ENCODE measurements around the gene NUDT22.

Gene NUDT22, protein sequence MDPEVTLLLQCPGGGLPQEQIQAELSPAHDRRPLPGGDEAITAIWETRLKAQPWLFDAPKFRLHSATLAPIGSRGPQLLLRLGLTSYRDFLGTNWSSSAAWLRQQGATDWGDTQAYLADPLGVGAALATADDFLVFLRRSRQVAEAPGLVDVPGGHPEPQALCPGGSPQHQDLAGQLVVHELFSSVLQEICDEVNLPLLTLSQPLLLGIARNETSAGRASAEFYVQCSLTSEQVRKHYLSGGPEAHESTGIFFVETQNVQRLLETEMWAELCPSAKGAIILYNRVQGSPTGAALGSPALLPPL

DNA sequence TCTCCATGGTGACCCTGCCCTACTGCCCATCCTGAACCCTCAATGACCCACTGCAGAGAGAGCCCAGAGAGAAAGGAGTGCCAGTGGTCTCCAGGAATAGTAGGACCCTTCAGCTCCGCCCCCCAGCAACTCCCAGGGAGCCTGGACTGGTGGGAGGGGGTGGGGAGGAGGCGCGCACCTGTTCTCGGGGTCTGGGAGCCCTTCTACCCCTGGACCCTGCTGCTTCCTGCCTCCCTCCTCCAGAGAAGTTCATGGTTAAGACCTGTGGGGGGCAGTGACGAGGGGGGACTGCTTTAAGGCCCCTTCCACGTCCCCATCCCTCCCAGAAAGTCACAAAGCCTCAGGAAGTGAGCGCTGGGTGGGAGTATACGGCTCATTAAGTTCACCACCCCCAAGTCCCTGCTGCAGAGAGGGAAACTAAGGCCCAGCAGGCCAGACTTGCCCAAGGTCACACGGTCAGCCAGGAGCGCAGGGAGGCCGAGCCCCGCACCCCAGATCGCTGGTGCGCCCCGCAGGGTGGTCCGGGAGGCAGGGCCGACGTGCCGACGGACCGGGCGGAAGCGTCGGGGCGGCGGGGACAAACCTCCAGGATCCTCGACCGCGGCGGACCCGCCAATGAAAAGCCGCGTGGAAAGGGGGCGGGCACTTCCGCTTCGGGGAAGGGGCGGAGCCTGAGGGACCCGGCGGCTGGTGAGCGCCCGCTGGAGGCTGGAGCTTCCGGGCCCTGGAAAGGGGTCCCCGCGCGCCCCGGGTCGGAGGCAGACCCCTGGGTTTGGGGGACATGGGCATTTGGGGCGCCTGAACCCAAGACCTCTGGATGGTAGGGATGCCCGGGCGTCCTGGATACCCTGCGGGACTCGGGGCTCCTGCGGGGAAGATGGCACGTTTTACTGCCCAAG is at the start of gene NUDT22, which contains the start of gene TRPT1:
Gene NUDT22 (plus strand): TSS at position 667 of the 899 bp plus-strand sequence. CDS start 379 bp downstream, outside the sequence.
Gene TRPT1 (minus strand): TSS at position 579 of the 899 bp plus-strand sequence. CDS start 326 bp downstream, at position 253.
- peak; percentile 83 for DNase-seq (ENCODE audit: low read depth)

DNA sequence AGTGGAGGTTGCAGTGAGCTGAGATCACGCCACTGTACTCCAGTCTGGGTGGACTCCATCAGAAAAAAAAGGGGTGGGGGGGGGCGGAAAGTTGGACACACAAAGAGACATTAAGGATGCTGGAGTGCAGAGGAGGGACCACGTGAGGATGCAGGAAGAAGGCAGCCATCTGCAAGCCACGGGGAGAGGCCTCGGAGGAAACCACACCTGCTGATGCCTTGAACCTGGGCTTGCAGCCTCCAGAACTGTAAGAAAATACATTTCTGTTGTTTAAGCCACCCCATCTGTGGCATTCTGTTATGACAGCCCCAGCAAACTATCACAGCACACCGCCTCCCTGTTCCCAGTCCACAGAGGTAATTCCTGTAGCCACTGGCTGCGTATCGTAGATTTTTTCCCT is 49.3 kb upstream of the NUDT22 start:
- no peak for DNase-seq (ENCODE audit: low read depth)

DNA sequence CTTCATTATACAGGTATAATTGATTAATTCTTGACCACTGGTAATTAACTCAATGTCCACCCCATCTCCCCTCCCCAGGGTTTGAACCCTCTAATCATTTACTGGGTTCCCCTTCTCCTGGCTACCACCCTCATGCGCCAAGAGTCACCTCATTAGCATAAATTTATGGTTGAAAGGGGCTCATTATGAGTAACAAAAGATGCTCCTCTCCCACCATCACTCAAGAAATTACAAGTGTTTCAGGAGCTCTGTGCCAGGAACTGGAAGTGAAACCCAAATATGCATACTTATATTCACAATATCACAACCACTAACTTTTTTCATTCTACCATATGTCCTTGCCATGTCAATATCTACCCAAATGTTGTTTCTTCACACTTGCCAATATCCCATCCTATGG is 47.9 kb upstream of the NUDT22 start:
- no peak for DNase-seq (ENCODE audit: low read depth)

DNA sequence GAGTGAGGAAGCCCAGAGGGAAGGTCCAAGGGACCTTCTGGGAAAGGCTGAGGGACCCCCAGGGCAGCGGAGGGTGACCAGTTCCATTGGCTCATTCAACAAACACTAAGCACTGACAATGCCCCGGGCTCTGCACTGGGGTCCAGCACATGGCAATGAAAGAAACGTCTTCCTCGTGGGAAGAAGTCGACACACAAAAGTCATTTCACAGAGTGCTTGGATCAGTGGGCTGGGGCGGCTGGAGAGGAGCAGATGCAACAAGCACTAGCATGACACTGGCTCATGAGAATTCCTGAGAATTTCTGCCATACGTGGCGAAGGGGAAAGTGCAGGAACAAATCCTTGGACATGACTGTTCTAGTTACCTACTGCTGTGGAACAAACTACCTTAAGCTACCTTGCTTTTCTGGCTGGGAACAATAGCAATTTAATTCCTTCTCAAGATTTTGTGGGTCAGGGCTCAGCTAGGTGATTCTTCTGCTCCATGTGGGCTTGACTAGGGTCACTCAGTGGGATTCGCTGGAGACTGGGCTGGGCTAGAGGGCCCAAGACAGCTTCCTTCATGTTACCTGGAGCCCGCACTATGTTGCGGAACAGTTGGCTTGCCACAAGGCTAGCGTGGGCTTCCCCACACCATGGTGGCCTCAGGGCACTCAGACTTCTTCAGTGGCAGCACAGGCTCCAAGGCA is 47.0 kb upstream of the NUDT22 start:
- DNase-seq (ENCODE audit: low read depth): no peak

DNA sequence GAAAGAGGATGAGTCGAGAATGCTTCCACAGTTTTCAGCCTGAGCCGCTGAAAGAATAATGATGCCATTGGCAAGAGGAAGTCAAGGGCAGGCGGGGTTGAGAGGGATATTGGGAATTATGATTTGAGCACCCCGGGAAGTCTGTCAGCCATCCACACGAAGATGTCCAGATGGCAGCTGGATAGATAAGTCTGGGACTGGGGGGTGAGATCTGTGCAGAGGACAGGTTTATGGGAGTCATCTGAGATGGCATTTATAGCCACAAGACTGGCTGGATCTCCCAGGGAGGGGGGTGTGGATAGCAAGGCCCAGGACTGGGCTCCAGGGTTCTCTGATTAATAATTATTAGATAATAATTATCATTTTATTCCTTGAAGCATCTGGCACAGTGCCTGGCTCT is 45.2 kb upstream of the NUDT22 start:
- peak; percentile 19 for DNase-seq (ENCODE audit: low read depth)

DNA sequence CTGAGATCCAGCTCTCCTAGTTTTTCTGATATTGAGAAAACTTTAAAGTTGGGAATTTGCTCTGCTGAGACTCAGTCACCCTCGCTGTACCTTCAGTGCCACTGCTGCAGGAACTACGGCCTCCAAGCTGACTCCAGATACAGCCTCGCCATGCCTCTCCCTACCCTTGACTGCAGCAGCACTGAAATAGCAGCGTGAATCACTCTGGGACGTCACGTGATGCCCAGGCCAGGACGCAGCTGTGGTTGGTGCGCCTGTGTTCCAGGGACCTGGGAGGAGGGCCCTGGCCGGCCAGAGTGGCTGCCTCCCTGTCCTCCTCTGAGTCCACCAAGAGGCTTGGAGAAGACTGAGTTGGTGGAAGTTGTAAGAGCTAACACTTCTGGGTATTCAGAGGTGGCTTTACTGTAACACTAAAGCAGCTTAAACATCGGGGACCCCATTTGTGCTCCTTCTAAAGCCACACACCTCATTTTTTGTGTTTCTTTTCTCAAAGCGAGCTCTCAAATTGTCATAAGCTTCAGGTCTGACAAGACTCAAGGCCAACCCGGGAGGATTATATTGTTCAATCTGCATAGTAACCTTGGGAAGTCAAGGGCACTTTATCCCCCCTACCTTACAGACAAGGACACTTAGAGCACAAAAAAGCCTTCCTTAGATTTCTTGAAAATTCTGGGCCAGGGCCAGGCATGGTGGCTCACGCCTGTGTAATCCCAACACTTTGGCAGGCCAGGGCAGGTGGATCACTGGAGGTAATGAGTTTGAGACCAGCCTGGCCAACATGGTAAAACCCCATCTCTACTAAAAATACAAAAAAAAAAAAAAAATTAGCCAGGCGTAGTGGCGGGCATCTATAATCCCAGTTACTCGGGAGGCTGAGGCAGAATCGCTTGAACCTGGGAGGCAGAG is 44.3 kb upstream of the NUDT22 start:
- peak; percentile 96 for DNase-seq (ENCODE audit: low read depth)

DNA sequence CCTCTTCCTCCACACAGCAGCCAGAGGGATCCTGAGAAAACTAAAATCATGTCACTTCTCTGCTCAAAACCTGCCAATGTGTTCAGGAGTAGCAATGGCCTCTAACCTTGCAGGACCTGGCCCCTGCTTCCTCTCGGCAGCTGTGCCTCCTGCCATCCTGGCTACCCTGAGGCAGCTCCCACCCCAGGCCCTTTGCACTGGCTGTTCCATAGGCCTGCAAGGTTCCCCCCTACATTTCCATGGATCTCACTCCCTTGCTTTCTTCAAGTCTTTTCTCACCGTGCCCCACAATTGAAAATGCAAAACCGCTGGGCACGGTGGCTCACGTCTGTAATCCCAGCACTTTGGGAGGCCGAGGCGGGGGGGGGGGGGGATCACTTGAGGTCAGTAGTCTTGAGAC is 42.2 kb upstream of the NUDT22 start:
- DNase-seq (ENCODE audit: low read depth): no peak

DNA sequence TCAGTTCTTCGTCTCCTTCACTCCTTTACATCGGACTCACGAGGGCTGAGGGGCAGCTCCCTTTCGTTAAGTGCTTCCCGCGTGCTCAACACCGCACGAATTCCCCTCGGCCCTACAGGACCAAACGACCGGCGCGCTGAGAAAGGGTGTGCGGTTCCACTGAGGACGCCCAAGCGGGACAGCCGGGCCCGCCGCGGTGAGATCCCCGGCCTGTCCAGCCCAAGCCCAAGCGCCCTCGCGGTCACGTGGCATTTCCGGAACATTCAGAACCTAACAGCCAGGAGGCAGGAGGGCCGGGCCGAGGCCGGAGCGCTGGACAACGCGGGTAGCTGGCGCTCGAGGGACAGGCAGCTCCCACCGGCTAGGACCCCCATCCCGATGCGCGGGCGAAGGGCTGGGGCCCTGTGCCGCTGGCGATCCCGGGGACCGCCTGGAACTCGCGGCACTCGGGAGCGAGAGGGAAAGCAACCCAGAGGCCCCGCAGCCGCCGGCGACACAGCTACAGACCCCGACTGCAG is 40.8 kb upstream of the NUDT22 start:
- DNase-seq (ENCODE audit: low read depth): peak; percentile 91

DNA sequence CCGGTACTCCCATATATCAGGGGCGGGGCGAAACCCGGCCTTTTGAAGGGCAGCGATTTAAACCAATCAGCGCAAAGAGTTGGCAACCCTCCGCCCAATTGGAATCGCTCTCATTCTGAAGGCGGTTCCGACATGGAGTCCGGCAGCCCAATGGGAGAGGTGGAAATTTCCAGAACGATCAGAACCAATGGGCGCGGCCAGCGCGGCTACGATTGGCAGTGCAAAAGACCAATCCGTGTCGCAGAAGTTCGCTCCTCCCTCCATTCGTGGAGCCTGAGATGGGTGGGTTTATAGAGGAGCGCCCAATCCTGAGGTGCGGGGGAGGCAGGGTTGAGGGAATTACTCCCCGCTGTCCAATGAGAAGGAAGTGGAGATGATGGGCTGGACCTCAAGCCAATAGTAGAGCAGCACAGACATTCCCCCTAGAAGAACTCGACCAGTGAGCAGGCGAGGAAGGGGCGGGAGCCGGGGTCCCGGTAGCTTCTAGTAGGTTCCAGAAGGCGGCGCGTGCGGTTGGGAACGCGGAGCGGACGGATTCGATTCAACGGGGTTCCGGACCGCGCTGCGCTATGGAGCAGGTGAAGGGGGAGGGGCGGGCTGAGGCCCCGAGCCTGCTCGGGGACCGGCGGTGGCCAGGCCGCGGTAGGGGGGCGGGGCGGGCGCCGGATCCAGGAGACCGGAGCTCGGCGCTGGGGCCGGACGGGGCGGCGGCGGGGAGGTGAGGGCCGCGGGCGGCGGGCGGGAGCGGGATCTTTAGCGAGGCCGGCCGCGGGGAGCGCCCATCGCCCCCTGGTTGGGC is 40.2 kb upstream of the NUDT22 start, which contains the start of gene STIP1:
Gene STIP1 (plus strand): TSS at position 479 of the 799 bp plus-strand sequence. CDS start 91 bp downstream, at position 570.
- peak; percentile 100 for DNase-seq (ENCODE audit: low read depth)

DNA sequence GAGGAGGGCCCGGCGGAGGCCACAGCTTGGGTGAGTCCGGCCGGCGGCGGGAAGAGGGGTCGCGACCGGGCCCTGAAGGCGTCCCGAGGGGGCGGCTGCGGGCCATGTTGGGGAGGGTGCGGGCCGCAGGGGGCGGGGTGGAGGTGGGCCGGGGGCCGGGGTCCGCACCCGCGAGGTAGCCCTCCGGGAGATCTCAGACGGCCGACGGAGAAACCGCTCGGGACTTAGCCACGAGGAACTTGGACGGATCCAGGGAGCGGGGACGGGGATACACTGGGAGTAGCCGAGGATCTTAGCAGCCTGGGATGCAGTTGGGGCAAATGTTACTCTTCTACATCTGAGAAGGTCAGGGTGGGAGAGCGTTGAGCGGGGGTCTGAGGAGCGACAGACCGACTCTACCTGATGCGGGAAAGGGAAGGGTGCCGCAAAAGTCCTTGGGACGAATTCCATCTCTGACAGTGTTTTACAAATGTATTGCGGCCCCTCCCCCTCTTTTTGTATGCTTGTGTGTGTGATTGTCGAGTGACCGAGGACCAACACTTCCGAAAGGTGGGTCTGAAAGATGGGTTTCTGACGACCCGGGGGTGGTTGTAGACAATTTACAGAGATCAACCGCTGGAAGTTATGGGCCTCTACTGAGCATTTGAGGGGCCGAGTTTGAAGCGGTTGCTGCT is 39.4 kb upstream of the NUDT22 start:
- DNase-seq (ENCODE audit: low read depth): peak; percentile 31

DNA sequence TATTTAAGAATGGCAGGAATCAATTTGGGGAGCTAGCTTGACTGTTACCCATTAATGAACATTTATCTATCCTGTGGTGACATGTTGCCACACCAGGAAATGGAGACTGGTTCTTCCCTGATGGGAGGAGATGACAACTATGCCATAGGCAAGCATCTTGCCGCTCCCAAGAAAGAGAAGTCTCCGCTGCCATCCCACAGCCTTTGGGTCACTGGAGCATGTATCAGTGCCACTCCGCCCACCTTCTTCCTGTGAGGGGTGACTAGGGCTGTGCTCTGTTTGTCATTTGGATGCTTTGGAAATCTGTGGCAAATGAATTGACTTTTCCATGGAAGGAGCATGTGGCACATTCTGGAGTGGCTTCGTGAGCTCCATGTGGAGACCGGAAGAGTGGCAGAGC is 33.6 kb upstream of the NUDT22 start:
- DNase-seq (ENCODE audit: low read depth): no peak

DNA sequence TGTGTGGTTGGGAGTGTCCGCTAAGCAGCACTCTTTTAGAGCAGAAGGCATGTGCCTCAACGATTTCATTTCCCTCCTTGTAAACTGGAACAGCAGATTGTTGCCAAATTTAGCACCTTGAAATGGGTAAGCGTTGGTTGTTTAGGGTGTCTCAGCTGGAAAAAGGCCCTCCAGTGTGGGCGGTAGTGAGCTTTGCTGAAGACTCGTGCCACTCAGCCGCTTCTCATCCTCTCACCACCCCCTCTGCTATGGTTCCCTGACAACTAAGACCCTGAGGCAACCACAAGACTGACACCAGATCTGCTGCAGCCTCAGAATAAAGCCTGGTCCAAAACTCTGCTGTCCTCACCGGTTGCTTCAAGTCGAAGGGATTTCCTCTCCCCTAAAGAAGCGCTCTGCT is 29.4 kb upstream of the NUDT22 start:
- no peak for DNase-seq (ENCODE audit: low read depth)

DNA sequence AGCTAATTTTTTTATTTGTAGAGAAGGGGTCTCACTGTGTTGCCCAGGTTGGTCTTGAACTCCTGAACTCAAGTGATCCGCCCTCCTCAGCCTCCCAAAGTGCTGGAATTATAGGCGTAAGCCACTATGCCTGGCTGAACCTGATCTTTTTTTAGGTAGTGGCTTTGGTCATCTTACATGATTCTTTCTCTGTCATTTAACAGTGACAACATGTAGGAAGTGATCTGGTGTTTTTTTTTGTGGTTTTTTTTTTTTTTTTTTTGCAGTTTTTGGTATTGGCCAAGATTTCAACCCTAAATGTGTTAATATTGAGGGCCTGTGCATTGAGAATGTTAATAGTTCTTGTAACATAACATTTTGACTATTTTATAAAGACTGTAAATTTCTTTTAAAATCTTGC is 27.6 kb upstream of the NUDT22 start:
- DNase-seq (ENCODE audit: low read depth): no peak

DNA sequence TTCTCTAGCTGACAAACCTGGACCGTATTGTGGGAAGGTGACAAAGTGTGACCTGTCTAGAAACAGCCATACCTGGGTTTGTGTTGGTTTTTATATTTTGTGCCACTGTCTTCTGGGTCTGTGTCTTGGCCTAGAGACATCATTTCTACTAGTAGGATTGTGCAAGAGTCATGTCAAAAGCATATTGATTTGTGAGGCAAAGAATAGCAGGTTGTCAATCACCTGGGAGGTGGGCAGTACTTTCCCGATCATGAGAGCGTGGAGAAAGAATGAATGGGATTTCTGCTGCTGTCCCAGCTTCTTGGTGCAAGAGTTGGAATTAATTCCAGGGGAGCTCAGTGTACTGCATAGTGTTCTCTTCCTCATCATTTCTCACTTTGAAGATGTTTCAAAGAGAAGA is 24.5 kb upstream of the NUDT22 start:
- DNase-seq (ENCODE audit: low read depth): no peak

DNA sequence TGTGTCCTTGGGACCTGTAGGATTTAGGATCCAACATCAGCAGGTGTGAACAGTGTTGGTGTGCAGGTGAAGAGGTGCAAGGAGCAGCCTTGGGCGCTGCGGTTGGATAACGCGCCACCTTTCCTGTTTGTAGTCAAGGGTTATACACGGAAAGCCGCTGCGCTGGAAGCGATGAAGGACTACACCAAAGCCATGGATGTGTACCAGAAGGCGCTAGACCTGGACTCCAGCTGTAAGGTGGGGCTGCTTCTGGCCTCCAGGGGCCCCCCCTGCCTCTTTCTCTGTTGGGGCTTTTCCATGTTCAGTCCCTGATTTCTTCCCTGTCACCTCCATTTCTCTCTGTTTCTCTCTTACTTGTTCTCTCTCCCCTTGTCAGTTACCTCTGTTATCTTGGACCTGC is 23.1 kb upstream of the NUDT22 start:
- DNase-seq (ENCODE audit: low read depth): no peak

DNA sequence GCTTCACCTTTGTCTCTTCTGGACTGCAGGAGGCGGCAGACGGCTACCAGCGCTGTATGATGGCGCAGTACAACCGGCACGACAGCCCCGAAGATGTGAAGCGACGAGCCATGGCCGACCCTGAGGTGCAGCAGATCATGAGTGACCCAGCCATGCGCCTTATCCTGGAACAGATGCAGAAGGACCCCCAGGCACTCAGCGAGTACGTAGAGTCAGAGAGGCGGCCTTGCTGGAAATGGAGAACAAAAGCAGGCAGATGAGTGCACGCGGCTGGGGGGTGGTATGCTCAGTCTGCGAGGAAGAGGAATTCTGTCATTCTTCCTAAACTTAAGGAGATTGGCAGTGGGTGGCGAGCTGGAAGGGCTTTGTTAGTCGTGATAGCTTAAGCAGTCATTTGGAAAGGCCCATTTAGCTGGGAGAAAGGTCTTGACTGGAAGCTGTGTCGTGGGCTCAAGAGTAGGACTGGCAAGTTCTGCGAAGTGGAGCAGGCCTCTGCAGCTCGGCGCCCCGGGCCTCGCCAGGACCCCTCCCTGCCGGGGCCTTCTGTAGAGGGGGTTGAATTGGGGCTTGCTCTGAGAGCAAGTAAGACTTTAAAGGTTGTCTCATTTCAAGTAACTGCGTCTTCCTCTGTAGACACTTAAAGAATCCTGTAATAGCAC is 22.5 kb upstream of the NUDT22 start:
- no peak for DNase-seq (ENCODE audit: low read depth)

DNA sequence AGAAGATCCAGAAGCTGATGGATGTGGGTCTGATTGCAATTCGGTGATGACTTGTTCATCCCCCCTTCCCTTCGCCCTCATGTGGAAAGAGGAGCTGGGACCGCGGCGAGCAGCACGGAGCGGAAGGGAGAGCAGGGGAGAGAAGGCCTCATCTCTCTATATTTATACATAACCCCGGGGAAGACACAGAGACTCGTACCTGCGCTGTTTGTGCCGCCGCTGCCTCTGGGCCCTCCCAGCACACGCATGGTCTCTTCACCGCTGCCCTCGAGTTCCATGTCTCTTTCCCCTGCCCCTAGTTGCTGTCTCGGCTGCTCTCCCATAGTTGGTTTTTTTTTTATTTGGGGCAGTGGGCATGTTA is 22.0 kb upstream of the NUDT22 start:
- no peak for DNase-seq (ENCODE audit: low read depth)

DNA sequence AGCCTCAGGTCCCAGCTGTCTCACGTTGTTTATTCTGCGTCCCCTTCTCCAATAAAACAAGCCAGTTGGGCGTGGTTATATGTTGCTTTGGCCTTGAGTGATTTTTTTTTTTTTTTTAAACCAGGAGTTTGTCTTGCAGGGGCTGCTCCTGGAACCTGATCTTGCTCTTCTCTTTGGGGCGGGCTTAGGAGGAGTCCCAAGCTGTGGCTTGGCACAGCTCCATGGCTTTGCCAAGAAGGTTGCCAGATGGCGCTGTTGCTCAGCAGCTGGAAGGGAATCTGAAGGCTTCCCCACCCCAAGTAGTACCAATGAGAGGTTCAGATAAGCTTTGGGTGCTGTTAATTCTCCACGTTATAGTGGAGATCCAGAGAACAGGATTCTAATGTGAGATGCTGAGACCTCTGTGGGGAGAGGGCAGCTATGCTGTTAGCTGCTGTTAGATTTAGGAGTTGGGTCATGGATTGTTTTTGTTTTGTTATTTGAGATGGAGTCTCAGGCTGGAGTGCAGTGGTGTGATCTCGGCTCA is 21.5 kb upstream of the NUDT22 start:
- DNase-seq (ENCODE audit: low read depth): peak; percentile 95

Measured in EH (cell line).